Neural crest cell (in vitro differentiated cells): ENCODE results near the gene WRNIP1. TPM values are rescaled to one million over a fixed set of nuclear protein-coding genes. Genes with fewer than 3 reads are reported as not detected.

Experiments
- DNase-seq: peaks from one replicate; pipeline ENCODE4 v3.0.0; 2021; ENCODE audit warnings: low read depth, mixed read lengths, low spot score
- H3K27ac Mint-ChIP-seq: one replicate; pipeline ENCODE4 v1.8.0; 2021; ENCODE audit warnings: mild to moderate bottlenecking, mixed read lengths; ENCODE audit not compliant: unreplicated experiment
- H3K27me3 Mint-ChIP-seq: 2 replicates; pipeline ENCODE4 v1.8.0; 2021; ENCODE audit warnings: low read depth, mild to moderate bottlenecking, mixed read lengths
- H3K36me3 Mint-ChIP-seq: 2 replicates; pipeline ENCODE4 v1.8.0; 2021; ENCODE audit warnings: low read depth, mild to moderate bottlenecking, mixed read lengths
- H3K4me1 Mint-ChIP-seq: 2 replicates; pipeline ENCODE4 v1.8.0; 2021; ENCODE audit warnings: mixed read lengths
- H3K4me3 Mint-ChIP-seq: one replicate; pipeline ENCODE4 v1.8.0; 2021; ENCODE audit warnings: mild to moderate bottlenecking, mixed read lengths
- H3K9me3 Mint-ChIP-seq: 2 replicates; pipeline ENCODE4 v1.8.0; 2021; ENCODE audit warnings: mixed read lengths
- total RNA-seq: library from RNA; stranded (reverse); gene quantifications from 2 replicates; pipeline ENCODE4 v1.2.1, GENCODE V29; 2021
- TF ChIP-seq, protein P1 (sequence below): fragments of 200-600 bp; sonication (generic); conservative IDR thresholded peaks from 2 replicates; pipeline ENCODE4 v1.5.0; 2021; ENCODE audit warnings: antibody characterized with exemption, mild to moderate bottlenecking

The WRNIP1 gene
- total RNA-seq, 1 donor from 2014 or later, result 46.2 TPM

DNA sequence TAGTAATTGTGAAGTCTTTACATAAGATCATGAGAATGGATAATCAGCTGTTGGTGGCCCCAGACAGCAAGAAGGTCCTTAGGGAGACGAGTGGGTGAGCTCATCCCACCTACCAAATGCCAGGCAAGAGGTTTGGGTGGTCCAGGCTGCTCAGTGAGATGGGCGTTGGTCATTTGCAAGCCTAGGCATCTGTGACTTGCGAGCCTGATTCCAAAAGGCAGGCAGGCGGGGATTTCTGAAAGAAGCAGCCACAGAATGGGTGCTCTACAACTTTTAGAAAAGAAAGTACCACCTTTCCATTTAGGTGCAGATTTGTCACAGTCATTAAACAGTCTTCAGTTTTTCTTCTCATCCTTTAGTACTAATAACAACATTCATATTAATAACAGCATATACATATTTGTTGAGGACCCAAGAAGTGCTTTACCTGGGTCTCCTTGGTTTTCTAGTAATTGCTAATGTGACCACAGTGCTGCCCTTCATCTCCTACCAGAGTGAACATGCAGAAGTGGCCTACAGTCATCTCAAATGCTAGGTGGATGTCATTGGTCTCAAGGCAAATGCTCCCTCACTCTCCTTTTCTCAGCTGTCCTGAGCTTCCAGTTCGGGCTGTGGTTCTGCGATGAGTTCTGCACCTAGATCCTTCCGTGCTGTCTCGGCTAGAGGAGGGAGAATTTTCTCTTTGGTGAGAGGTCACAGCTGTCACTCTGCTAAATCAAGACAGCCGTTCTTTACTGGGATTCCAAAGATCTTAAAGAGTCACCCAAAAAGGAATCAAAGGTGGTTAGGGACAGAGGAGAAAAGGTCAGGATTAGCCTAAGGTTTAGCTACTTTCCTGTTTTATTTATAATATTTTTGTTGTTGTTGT lies 2.7 kb downstream of the WRNIP1 start:
- H3K36me3 Mint-ChIP-seq, result peaks cover 4% of the 10 kb centered on the region
- H3K4me3 Mint-ChIP-seq, result peak overlapping the region; percentile 76
- TF ChIP-seq, protein P1, sequence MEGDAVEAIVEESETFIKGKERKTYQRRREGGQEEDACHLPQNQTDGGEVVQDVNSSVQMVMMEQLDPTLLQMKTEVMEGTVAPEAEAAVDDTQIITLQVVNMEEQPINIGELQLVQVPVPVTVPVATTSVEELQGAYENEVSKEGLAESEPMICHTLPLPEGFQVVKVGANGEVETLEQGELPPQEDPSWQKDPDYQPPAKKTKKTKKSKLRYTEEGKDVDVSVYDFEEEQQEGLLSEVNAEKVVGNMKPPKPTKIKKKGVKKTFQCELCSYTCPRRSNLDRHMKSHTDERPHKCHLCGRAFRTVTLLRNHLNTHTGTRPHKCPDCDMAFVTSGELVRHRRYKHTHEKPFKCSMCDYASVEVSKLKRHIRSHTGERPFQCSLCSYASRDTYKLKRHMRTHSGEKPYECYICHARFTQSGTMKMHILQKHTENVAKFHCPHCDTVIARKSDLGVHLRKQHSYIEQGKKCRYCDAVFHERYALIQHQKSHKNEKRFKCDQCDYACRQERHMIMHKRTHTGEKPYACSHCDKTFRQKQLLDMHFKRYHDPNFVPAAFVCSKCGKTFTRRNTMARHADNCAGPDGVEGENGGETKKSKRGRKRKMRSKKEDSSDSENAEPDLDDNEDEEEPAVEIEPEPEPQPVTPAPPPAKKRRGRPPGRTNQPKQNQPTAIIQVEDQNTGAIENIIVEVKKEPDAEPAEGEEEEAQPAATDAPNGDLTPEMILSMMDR, result no peak
- no peaks in the 10 kb centered on the region for H3K9me3 Mint-ChIP-seq
- no peaks in the 10 kb centered on the region for H3K27me3 Mint-ChIP-seq
- no peak for DNase-seq
- peaks cover 47% of the 10 kb centered on the region for H3K4me1 Mint-ChIP-seq
- H3K27ac Mint-ChIP-seq, result no peak overlapping the region

DNA sequence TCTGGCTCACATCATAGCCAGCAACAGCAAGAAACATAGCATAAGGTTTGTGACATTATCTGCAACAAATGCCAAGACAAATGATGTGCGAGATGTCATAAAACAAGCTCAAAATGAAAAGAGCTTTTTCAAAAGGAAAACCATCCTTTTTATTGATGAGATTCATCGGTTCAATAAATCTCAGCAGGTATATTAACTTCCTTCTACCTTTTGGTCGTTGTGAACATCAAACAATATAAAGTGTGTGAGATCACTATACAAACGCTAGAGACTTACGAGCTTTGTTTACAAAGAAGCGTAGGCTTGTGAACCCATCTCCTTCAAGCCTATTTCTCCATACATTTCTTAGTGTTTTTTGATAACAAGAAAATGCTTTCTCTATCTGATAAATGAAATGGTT lies 3.5 kb downstream of the WRNIP1 start:
- H3K9me3 Mint-ChIP-seq, result no peaks in the 10 kb centered on the region
- no peak for DNase-seq
- no peaks in the 10 kb centered on the region for H3K27me3 Mint-ChIP-seq
- H3K4me1 Mint-ChIP-seq, result peaks cover 47% of the 10 kb centered on the region
- no peak overlapping the region for H3K27ac Mint-ChIP-seq
- TF ChIP-seq, protein P1, result no peak
- peak overlapping the region; percentile 76 for H3K4me3 Mint-ChIP-seq
- peaks cover 8% of the 10 kb centered on the region for H3K36me3 Mint-ChIP-seq

DNA sequence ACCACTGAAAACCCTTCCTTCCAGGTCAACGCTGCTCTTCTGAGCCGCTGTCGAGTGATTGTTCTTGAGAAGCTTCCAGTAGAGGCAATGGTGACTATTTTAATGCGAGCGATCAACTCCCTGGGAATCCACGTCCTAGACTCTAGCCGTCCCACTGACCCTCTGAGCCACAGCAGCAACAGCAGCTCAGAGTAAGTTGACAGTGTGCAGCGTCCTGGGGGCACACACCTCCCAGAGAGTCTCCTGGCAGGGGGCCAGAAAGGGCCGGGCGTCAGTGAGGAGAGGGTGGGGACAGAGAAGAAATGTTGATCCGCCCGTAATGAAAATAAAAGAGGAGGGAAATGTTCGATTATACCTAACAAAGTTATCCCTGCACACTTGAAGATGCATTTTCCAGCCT lies 5.0 kb downstream of the WRNIP1 start:
- no peaks in the 10 kb centered on the region for H3K27me3 Mint-ChIP-seq
- no peaks in the 10 kb centered on the region for H3K9me3 Mint-ChIP-seq
- no peak for DNase-seq
- H3K4me1 Mint-ChIP-seq, result peaks cover 39% of the 10 kb centered on the region
- no peak overlapping the region for H3K27ac Mint-ChIP-seq
- peak overlapping the region; percentile 52 for H3K4me3 Mint-ChIP-seq
- TF ChIP-seq, protein P1, result no peak
- H3K36me3 Mint-ChIP-seq, result peaks cover 13% of the 10 kb centered on the region

DNA sequence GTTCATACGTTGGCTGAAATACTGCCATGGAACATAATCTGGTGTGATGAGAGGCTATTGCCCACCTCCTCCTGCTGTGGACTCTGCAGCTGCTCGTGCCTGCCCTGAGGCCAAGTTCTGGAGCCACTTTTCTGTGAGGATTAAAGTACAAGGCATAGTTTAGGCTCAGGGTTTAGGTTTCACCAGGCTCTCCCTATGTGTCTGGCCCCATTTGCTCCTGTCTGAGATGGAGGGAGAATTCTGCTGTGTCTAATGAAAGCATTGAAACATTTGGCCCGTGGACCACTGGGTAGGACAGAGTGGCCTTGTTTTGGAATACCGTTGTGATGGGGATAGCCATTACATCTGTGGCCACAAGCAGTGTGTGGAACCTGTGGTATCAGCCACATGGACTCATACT lies 5.9 kb downstream of the WRNIP1 start:
- DNase-seq, result no peak
- no peaks in the 10 kb centered on the region for H3K9me3 Mint-ChIP-seq
- peaks cover 14% of the 10 kb centered on the region for H3K36me3 Mint-ChIP-seq
- TF ChIP-seq, protein P1, result no peak
- H3K4me3 Mint-ChIP-seq, result peak overlapping the region; percentile 32
- no peaks in the 10 kb centered on the region for H3K27me3 Mint-ChIP-seq
- H3K4me1 Mint-ChIP-seq, result peaks cover 39% of the 10 kb centered on the region
- no peak overlapping the region for H3K27ac Mint-ChIP-seq

DNA sequence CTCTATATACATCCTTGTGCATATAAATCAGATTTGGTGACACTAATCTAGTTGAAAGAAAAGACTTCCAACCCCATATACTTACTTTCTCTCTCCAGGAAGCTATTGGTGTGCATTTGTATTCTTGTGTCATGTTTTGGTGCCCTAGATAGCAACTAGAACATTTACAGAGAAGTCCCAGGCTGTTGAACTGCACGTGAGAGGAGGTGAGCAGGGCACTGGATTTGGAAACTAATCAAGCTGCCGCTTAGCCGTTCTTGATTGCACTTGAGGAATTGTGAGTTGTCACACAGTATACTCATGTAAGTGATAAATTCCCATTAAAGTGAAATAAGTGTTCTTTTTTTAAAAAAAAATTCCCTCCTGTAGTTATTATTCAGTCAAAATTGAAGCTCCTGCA lies 7.6 kb downstream of the WRNIP1 start:
- Mint-ChIP-seq H3K27ac (no peak overlapping the region), H3K27me3 (no peaks in the 10 kb centered on the region), H3K4me1 (peaks cover 28% of the 10 kb centered on the region), H3K36me3 (peaks cover 17% of the 10 kb centered on the region), H3K4me3 (no peak overlapping the region), H3K9me3 (no peaks in the 10 kb centered on the region)
- DNase-seq, result no peak
- TF ChIP-seq, protein P1, result no peak
